Measurements from ENCODE around the gene TENM4.

The TENM4 gene

DNA sequence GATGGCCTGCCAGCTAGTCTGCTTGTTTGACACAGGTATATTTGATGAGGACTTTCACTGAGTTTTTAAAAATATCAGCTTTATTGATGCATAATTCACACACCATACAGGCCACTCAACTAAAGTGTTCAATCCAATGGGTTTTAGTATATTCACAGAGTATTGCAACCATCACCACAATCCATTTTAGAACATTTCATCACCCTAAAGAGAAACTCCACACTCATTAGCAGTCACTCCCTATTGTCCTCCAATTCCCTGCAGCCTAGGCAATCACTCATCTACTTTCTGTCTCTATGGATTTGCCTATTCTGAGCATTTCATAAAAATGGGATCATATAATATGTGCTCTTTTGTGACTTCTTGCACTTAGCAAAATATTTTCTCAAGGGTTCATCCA, 468.2 kb downstream of the TENM4 start:
- Mint-ChIP-seq H3K36me3 (no peaks in the 10 kb centered on the region), H3K27me3 (peaks cover 5% of the 10 kb centered on the region), H3K4me1 (ENCODE audit: low read depth) (no peaks in the 10 kb centered on the region), H3K9me3 (ENCODE audit: low read depth) (no peaks in the 10 kb centered on the region), H3K27ac (no peak overlapping the region), H3K4me3 (no peak overlapping the region)

DNA sequence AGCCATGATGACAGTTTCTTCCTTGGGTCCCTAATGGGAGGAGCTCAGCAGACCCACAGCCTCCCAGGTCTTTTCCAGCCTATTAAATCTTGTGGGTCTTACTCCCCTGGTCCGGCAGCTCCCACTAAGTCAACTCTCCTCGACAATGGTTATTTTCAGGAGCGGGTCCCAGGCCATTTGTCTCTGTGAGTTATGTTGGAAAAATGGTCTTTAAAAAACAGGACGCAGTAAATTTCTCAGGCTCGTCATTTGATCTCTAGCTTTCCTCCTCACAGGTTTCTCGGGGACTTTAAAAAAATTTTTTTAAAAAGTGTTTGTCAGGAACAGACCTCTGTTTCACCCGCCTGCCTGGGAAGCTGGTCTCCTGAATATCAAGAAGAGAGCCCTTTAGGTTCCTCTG, 468.7 kb downstream of the TENM4 start:
- Mint-ChIP-seq H3K9me3 (ENCODE audit: low read depth) (no peaks in the 10 kb centered on the region), H3K27me3 (peaks cover 6% of the 10 kb centered on the region), H3K27ac (no peak overlapping the region), H3K4me1 (ENCODE audit: low read depth) (no peaks in the 10 kb centered on the region), H3K4me3 (no peak overlapping the region), H3K36me3 (no peaks in the 10 kb centered on the region)

- H3K4me3 Mint-ChIP-seq = no peak overlapping the region
- H3K27ac Mint-ChIP-seq = no peak overlapping the region
- H3K36me3 Mint-ChIP-seq = no peaks in the 10 kb centered on the region
- H3K9me3 Mint-ChIP-seq (ENCODE audit: low read depth) = no peaks in the 10 kb centered on the region
- no peaks in the 10 kb centered on the region for H3K4me1 Mint-ChIP-seq (ENCODE audit: low read depth)
- peaks cover 18% of the 10 kb centered on the region for H3K27me3 Mint-ChIP-seq
Observed at GRCh38 chr11:78967811-78968210, 473.0 kb downstream of the TENM4 start.

DNA sequence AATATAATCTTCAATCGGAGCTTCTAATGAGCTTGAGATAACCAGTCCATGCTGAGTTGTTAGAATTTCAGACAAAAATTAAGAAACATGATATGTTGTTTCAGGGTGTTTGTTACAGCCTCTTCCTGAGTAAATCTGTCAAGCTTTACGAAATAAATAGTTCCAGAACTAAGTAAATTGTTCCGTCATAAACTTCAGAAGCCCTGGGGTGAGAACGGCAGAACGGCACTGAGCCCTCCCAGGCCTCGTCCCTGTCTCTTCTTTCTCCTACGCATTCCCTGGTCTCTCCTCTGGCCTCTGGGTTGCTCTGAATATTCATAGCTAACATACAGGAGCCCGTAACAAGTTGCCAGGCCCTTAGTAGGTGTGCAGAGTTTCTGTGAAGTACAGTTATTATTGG, 475.4 kb downstream of the TENM4 start:
- H3K27ac Mint-ChIP-seq = no peak overlapping the region
- peaks cover 6% of the 10 kb centered on the region for H3K4me1 Mint-ChIP-seq (ENCODE audit: low read depth)
- H3K9me3 Mint-ChIP-seq (ENCODE audit: low read depth) = no peaks in the 10 kb centered on the region
- no peak overlapping the region for H3K4me3 Mint-ChIP-seq
- H3K27me3 Mint-ChIP-seq = peaks cover 29% of the 10 kb centered on the region
- H3K36me3 Mint-ChIP-seq = no peaks in the 10 kb centered on the region

DNA sequence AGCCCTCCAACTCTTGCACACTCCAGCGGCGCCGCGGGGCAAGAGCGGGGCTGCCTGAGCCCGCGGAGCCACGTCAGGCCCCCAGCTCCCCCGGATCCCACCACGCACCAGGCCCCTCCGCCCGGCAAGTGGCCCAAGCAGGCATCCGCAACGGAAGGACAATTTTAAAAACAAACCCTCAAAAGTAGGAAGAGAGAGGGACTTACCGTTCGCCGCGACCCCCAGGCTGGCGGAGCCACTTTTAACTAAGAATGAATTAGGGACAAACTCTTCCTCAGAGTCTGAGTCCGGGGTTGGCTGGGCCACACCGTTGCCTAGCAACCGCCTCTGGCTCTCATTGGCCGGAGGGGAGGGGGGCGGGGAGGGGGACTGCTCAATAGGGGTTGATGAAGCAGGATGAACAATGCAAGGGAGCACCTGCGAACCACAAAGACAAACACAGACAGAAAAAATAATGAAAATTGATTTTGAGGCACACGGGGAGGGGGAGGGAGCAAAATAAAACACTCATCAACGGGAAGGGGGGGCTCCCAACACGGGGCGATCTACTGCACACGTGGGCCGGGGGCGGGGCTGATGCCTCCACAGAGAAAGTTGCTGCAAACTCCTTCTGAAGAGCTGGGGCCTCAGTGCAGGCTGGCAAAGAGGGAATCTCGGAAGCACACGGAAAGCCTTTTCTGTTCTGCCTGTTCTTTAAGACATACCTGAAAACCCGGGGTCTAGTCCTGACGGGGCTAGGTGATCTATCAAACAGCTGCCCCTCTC, 478.7 kb downstream of the TENM4 start:
- Mint-ChIP-seq H3K36me3 (no peaks in the 10 kb centered on the region), H3K9me3 (ENCODE audit: low read depth) (no peaks in the 10 kb centered on the region), H3K27me3 (peaks cover 25% of the 10 kb centered on the region), H3K27ac (no peak overlapping the region), H3K4me3 (peak overlapping the region; percentile 12), H3K4me1 (ENCODE audit: low read depth) (peaks cover 6% of the 10 kb centered on the region)

DNA sequence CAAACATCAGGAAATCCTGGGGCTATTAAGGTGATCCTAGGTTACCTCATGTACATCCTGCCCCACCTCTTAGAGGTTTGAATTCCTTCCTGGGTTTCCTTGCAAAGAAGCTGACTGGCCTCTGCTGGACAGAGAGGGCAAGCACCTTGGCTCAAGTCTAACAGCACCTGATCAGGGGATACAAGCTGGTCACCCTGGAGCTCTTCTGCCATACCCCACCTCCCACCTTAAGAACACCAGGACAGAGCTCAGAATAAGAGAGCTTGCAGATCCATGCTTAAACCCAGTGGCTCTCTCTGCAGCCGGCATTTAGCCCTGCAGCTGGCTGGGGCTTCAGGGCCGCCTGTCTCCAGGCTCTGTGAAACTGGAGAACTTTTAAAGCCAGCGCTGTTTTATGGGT, 479.6 kb downstream of the TENM4 start:
- peaks cover 6% of the 10 kb centered on the region for H3K4me1 Mint-ChIP-seq (ENCODE audit: low read depth)
- H3K9me3 Mint-ChIP-seq (ENCODE audit: low read depth) = no peaks in the 10 kb centered on the region
- no peak overlapping the region for H3K4me3 Mint-ChIP-seq
- H3K27ac Mint-ChIP-seq = no peak overlapping the region
- no peaks in the 10 kb centered on the region for H3K36me3 Mint-ChIP-seq
- peaks cover 23% of the 10 kb centered on the region for H3K27me3 Mint-ChIP-seq

DNA sequence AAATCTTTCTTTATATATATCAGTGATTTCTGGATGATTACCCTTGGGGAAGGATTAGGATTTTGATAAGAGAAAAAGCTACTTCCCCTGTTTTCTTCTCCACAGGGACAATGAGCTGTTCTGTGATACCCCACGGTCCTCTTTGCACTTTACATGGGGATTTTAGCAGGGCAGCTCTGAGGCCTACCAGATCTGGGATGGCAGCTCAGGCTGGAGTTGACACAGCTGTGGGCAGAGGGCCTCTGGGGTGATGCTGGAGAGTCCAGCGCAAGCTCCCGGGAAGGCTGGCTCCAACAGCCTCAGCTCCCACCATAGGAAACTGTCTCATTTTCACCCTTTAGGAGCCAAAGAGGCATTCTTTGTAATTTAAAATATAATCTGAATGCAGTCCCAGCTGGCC, 482.4 kb downstream of the TENM4 start:
- Mint-ChIP-seq H3K36me3 (no peaks in the 10 kb centered on the region), H3K4me3 (no peak overlapping the region), H3K4me1 (ENCODE audit: low read depth) (peaks cover 6% of the 10 kb centered on the region), H3K27me3 (peaks cover 17% of the 10 kb centered on the region), H3K27ac (no peak overlapping the region), H3K9me3 (ENCODE audit: low read depth) (no peaks in the 10 kb centered on the region)

- H3K9me3 Mint-ChIP-seq (ENCODE audit: low read depth) = no peaks in the 10 kb centered on the region
- no peak overlapping the region for H3K4me3 Mint-ChIP-seq
- peaks cover 11% of the 10 kb centered on the region for H3K27me3 Mint-ChIP-seq
- no peaks in the 10 kb centered on the region for H3K36me3 Mint-ChIP-seq
- H3K4me1 Mint-ChIP-seq (ENCODE audit: low read depth) = peaks cover 6% of the 10 kb centered on the region
- H3K27ac Mint-ChIP-seq = no peak overlapping the region
Observed at GRCh38 chr11:78957476-78958245, 483.2 kb downstream of the TENM4 start.

DNA sequence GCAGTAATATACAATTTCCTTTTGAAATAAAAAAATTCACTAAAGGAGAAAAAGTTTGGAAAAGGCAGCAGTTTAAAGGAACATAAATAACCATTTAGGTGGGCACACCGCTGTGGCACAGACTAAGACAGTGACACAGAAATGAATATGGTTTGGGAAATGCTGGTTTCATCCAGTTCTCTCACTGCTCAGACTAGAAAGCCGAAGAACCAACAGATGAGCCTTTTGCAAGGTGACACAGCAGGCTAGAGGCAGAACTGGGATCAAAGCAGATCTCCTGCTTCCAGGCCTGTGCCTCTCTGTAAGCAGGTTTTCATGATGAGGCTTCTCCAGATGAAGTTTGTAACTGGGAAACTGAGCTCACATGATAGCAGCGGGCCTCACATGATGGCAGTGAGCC, 486.1 kb downstream of the TENM4 start:
- H3K27me3 Mint-ChIP-seq = peaks cover 2% of the 10 kb centered on the region
- H3K27ac Mint-ChIP-seq = no peak overlapping the region
- H3K4me1 Mint-ChIP-seq (ENCODE audit: low read depth) = no peaks in the 10 kb centered on the region
- no peaks in the 10 kb centered on the region for H3K9me3 Mint-ChIP-seq (ENCODE audit: low read depth)
- H3K36me3 Mint-ChIP-seq = no peaks in the 10 kb centered on the region
- H3K4me3 Mint-ChIP-seq = no peak overlapping the region

DNA sequence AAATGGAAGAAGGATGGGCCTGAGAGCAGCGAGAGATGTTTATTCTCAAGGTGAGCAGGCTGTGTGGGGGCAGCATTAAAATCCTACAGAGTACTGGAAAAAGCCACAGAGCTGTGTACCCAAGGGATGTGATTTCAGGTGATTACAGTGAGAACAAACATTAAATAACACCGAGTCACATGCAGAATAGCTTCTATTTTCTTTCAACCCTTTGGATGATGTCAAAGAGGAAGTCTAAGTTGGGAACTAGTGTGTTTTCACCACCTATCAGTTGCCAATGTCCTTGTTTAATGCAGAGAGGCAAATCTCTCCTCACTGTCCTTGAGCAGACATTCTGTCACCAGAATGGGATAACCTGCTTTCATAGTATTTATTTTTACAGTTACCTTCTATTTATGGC, 486.6 kb downstream of the TENM4 start:
- H3K9me3 Mint-ChIP-seq (ENCODE audit: low read depth) = no peaks in the 10 kb centered on the region
- no peak overlapping the region for H3K4me3 Mint-ChIP-seq
- no peaks in the 10 kb centered on the region for H3K4me1 Mint-ChIP-seq (ENCODE audit: low read depth)
- H3K36me3 Mint-ChIP-seq = no peaks in the 10 kb centered on the region
- no peak overlapping the region for H3K27ac Mint-ChIP-seq
- H3K27me3 Mint-ChIP-seq = peaks cover 2% of the 10 kb centered on the region

DNA sequence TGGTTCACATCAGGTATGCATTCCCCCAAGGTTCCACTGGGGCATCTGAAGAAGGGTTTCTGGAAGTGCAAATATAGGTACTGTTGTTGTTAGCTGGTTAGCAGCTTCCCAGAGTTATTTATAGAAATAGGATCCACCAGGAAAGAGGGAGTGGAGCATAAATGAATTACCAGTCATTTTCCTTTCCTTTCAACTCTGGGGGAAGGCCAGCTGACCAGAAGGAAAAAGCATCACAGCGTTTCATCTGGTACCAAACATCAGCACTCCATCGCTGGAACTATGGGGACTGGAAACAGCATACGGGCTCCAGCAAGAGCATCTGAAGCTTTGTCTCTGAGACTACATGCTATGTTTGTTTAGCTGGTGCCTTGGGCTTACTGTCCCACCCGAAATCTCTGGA, 487.9 kb downstream of the TENM4 start:
- H3K27ac Mint-ChIP-seq = no peak overlapping the region
- no peaks in the 10 kb centered on the region for H3K36me3 Mint-ChIP-seq

GRCh38 chr11:78952175-78952574, 488.7 kb downstream of the TENM4 start:
- Mint-ChIP-seq H3K36me3 (no peaks in the 10 kb centered on the region), H3K4me3 (no peak overlapping the region), H3K9me3 (ENCODE audit: low read depth) (no peaks in the 10 kb centered on the region), H3K27me3 (peaks cover 4% of the 10 kb centered on the region), H3K27ac (no peak overlapping the region), H3K4me1 (ENCODE audit: low read depth) (no peaks in the 10 kb centered on the region)

More for the DNA sequence above, 487.9 kb downstream of the TENM4 start:
- H3K27me3 Mint-ChIP-seq = peaks cover 4% of the 10 kb centered on the region
- H3K9me3 Mint-ChIP-seq (ENCODE audit: low read depth) = no peaks in the 10 kb centered on the region
- no peaks in the 10 kb centered on the region for H3K4me1 Mint-ChIP-seq (ENCODE audit: low read depth)
- no peak overlapping the region for H3K4me3 Mint-ChIP-seq

DNA sequence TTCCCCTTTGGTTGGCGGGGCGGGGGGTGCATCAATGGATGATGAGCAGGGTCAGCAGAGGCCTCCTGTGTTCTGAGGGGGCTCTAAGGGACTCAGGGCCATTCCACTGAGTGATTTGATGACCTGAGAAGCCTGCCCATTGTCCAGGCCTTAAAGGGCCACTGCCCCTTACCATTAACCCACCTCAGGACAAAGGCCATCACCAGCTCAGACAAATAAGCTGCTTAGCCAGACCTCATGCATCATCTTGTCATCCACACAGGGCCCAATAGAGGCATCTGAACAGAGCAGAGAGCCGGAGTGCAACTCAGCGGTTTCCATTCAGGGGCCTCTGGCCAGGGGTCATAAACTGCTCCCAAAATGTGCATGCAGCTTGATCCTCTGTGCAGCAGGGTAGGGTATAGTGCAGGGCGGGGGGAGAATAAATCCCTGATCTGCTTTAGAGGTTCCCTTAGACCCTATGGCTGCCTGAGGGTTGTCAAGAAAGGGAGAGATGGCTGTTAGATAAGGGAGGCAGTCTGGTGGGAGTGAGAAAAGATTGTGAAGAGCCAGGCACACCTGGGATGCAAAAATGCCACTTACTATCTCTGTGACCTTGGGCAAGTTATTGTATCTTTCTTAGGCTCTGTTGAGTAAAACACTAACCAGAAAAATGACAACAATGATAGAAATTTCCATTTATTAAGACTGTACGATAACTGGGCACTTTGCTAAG, 490.7 kb downstream of the TENM4 start:
- peaks cover 4% of the 10 kb centered on the region for H3K9me3 Mint-ChIP-seq (ENCODE audit: low read depth)
- no peak overlapping the region for H3K27ac Mint-ChIP-seq
- H3K36me3 Mint-ChIP-seq = no peaks in the 10 kb centered on the region
- H3K4me3 Mint-ChIP-seq = no peak overlapping the region
- H3K27me3 Mint-ChIP-seq = peaks cover 6% of the 10 kb centered on the region
- H3K4me1 Mint-ChIP-seq (ENCODE audit: low read depth) = no peaks in the 10 kb centered on the region

DNA sequence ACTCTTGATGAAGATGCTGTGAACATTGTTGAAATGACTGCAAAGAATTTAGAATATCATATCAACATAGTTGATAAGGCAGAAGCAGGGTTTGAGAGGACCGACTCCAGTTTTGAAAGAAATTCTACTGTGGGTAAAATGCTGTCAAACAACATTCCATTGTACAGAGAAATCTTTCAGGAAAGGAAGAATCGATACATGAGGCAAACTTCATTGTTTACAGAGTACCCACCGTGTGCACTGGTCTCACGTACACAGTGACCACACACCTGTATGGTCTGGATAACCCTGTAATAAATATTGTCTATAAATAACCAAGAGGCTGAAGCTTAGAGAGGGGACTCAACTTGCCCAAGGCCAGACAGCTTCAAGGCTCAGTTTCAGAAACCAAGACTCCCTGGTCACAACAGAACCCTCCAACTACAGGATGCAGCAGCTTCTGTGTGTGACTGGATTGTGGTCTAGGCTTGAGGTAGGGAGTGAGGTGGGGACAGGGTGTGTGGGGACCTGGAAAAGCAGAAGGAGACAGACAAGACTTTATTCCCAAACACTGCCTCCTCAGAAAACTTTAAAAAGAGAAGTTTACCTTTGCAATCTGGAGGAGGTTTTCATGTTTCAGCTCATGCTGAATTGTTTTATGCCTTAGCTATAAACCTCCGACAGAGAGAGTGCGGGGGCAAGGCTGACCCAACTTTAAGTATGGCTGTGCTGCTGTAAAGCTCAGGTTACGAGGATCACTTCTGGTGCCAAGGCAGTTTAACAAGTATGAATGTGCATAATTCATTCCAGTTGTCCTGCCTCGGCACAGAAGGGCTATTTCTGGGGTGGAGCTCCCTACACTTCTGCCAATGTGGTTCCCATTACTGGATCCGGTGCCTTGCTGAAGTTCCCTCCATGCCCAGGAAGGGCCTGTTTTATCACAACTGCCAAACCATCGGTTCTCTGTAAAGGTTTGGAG, 493.6 kb downstream of the TENM4 start:
- Mint-ChIP-seq H3K27ac (no peak overlapping the region), H3K9me3 (ENCODE audit: low read depth) (peaks cover 4% of the 10 kb centered on the region), H3K4me3 (no peak overlapping the region)

More for the DNA sequence above, 493.6 kb downstream of the TENM4 start:
- Mint-ChIP-seq H3K36me3 (no peaks in the 10 kb centered on the region), H3K27me3 (peaks cover 4% of the 10 kb centered on the region), H3K4me1 (ENCODE audit: low read depth) (no peaks in the 10 kb centered on the region)
